Rectal smooth muscle tissue (tissue), 1 donor: ENCODE results near the gene RAD51B.
A peak's percentile ranks its signal among the peaks of the same experiment; 100 is the strongest.

Source experiments
- H3K27ac ChIP-seq: one replicate; pipeline ENCODE4 v1.7.0; 2013; ENCODE audit warnings: low read depth, low read length, inconsistent platforms
- H3K27me3 ChIP-seq: one replicate; pipeline ENCODE4 v1.7.0; 2013; ENCODE audit warnings: low read length; ENCODE audit not compliant: control insufficient read depth, insufficient read depth
- H3K36me3 ChIP-seq: one replicate; pipeline ENCODE4 v1.7.0; 2013; ENCODE audit warnings: low read length; ENCODE audit not compliant: control insufficient read depth, insufficient read depth
- H3K4me1 ChIP-seq: one replicate; pipeline ENCODE4 v1.7.0; 2013; ENCODE audit warnings: low read length; ENCODE audit not compliant: control insufficient read depth, insufficient read depth
- H3K4me3 ChIP-seq: one replicate; pipeline ENCODE4 v1.7.0; 2013; ENCODE audit warnings: low read length
- H3K9ac ChIP-seq: one replicate; pipeline ENCODE4 v1.7.0; 2013; ENCODE audit warnings: low read length

RAD51B gene

DNA sequence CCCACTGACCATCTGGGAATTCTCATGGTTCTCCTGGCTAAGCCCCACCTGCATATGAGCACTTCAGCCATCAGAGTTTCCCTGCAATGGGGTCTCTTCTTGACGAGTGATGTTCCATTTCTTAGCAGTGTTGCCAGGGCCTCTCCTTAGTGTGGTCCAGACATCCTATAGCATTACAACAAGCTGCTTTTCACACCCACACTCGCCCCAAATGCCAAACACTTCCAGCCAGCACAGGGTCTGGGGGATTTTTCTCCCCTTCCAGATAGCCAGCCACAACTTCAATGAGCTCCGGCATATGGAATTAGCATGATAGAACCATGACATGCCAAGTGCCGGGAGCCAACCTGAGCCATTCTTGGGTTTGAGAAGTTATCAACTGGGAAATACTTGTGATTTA, 705.9 kb downstream of the RAD51B start:
- H3K4me1 ChIP-seq, result peaks cover 51% of the 10 kb centered on the region

DNA sequence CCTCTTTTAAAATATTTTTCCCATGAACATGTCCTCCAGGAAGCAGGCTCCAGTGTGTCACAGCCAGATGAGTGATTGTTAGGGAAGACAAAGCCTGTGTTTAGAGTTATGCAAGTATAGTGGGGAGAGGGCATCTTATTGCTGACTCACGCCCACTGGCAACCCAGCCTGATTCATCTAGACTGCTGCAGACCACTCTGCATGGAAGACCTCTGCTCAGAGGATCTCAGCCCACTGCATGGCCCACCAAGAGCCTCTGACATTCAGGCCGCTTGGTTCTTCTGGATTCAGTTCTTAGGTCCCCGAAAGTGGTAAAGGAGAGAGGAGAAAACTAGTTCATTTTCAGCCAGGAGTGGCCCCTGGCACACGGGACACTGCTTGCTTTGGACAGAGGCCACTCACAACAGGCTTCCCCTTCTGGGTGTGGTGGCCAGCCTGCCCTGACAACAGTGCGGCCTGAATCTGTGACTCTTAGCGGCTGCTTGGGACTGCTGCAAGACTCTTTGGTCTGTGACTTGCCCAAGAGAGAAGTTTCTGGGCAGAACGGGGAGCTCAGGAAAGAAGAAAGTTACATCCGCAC, 707.0 kb downstream of the RAD51B start:
- Histone ChIP-seq H3K4me3 (no peak overlapping the region), H3K9ac (no peak overlapping the region)

More for the DNA sequence above, 705.9 kb downstream of the RAD51B start:
- Histone ChIP-seq H3K4me3 (no peak overlapping the region), H3K9ac (no peak overlapping the region), H3K27me3 (no peaks in the 10 kb centered on the region), H3K36me3 (no peaks in the 10 kb centered on the region), H3K27ac (no peak overlapping the region)

DNA sequence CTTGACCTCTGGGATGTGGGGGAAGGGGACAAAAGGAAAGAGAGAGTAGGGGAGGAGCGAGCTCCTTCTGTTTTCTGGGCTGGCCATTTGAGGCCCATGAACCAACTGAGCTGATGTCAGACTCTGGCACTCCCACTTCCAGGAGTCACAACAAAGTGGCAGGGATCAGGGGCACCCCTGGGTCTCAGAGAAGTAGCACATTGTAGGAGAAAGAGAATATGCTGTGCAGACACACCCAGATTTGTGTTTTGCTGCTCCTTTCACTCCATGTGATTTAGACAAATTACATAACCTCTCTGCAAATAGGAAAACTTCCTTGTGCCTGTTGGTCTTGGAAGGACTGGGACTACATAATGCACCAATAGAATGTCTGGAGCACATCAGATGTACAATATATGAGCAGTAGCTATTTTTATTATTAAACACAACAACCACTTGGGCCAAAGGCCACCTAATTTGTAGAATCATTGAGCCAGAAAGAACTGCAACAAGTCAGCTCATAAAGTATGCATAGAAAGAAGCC, 707.8 kb downstream of the RAD51B start:
- peaks cover 33% of the 10 kb centered on the region for H3K4me1 ChIP-seq
- no peak overlapping the region for H3K4me3 ChIP-seq
- no peak overlapping the region for H3K9ac ChIP-seq
- H3K36me3 ChIP-seq, result no peaks in the 10 kb centered on the region
- no peaks in the 10 kb centered on the region for H3K27me3 ChIP-seq
- H3K27ac ChIP-seq, result peak overlapping the region; percentile 38

More for the DNA sequence above, 707.0 kb downstream of the RAD51B start:
- H3K4me1 ChIP-seq, result peaks cover 40% of the 10 kb centered on the region
- H3K36me3 ChIP-seq, result no peaks in the 10 kb centered on the region
- peak overlapping the region; percentile 38 for H3K27ac ChIP-seq
- H3K27me3 ChIP-seq, result no peaks in the 10 kb centered on the region

DNA sequence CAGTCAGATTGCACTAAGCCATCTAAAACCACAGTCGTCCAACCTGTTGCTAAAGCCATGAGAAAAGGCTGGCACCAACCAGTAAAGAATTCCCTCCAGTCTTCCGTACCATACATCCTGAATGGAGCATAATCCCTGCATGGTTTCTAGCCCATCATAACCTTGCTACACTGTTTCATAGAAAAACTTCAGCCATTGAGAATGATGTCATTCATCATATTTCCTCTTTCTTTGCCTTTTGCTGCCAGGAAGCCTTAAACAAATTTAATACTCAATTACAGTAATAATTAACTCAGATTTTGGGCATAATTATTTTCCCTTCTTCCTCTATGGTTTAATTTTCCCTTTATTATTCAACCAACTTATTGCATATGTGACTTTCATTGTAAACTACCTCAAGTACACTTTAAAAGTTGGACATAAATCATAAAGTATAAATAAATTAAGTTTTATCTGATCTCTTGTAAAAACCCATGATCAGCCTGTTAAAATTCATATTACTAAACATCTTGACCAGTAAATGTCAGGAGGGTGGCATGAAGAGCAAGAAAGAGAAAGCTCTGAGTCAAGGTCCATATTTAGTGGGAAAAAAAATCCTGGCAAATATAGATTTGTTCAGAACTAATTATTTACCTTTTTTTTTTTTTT, 708.6 kb downstream of the RAD51B start:
- no peak overlapping the region for H3K4me3 ChIP-seq
- peaks cover 26% of the 10 kb centered on the region for H3K4me1 ChIP-seq
- H3K27ac ChIP-seq, result peak overlapping the region; percentile 28
- no peaks in the 10 kb centered on the region for H3K27me3 ChIP-seq
- H3K36me3 ChIP-seq, result no peaks in the 10 kb centered on the region
- no peak overlapping the region for H3K9ac ChIP-seq

DNA sequence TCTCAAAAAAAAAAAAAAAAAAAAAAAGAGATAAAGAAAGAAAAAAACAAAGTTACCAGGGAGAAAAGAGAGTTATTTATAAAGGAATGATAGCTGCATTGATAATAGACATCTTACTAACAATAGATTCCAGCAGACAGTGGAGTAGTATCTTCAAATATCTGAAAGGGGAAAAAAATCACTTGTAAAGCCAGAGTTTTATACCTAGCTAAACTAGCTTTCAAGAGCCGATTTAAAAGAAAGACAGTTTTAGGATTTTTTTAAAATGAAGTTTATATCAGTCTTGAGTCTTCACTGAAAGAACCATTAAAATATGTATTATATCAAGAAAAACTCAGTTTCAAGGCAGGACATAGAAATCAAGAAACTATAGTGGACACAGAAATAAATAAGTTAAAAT, 710.9 kb downstream of the RAD51B start:
- no peaks in the 10 kb centered on the region for H3K27me3 ChIP-seq
- no peaks in the 10 kb centered on the region for H3K36me3 ChIP-seq
- H3K4me3 ChIP-seq, result no peak overlapping the region
- peaks cover 15% of the 10 kb centered on the region for H3K4me1 ChIP-seq
- no peak overlapping the region for H3K9ac ChIP-seq
- no peak overlapping the region for H3K27ac ChIP-seq

DNA sequence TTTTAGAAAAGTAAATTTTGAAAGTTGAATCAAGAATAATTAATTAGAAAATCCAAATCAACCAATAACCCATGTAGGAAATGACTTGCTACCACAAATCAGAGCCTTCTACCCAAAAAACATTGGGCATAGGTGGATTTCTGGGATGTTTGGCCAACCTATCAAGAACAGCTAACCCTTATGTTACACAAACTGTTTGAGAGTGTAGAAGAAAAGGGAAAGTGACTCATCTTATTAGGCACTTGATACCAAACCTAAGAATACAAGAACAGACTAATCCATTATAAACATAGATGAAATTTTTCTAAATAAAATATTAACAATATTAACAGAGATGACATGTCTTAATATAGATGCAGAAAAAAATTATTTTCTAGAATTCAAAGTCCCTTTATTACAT, 712.9 kb downstream of the RAD51B start:
- no peaks in the 10 kb centered on the region for H3K36me3 ChIP-seq
- H3K27me3 ChIP-seq, result no peaks in the 10 kb centered on the region
- no peak overlapping the region for H3K9ac ChIP-seq
- no peak overlapping the region for H3K4me3 ChIP-seq
- H3K4me1 ChIP-seq, result peaks cover 5% of the 10 kb centered on the region
- H3K27ac ChIP-seq, result no peak overlapping the region

DNA sequence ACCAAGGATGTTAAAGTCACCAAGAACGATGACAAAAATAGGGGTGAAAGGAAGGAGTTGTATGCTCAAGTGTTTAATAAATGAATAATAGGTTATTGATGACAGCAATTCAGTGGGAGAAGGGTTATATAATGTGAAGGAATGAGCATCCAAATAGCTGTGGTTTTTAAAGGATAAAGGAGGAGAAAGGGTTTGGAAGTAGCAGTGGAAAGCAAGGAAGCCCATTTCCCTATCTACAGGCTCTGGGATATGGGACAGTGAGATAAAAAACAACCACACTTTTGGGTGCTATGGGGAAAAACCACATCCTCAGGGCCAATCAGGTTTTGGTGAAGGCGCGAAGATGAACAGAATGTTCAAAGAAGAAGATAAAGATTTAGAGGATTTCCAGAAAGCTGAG, 714.7 kb downstream of the RAD51B start:
- Histone ChIP-seq H3K27ac (no peak overlapping the region), H3K9ac (no peak overlapping the region), H3K36me3 (no peaks in the 10 kb centered on the region), H3K4me3 (no peak overlapping the region), H3K27me3 (no peaks in the 10 kb centered on the region), H3K4me1 (no peaks in the 10 kb centered on the region)

DNA sequence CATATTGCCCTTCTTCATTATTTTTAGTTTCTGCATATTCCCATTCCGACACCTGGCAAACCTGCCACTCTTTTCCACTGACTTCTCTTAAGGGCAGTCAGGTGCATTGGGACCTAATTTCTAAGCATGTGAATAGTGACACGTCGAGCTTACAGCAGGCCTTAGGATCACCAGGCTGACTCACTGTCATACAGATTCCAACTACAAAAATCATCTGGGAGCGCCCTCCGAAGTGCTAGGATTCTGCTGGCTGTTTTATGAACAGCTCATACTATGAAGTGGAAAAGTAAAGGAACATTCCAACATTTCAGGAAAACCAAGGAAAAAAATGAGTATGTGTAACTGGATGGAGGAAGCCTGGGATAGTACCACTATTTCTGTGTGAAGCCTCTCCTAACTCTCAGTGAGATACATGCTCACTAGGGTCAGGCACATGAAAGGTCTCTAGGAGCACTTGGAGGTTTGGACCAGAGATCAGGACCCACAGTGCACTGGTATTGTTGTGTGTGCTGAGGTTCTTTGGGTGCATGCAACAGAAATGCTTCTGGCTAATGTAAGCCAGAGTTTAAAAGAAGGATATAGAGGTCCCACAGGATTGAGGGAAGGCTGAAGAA, 715.9 kb downstream of the RAD51B start:
- no peaks in the 10 kb centered on the region for H3K4me1 ChIP-seq
- no peak overlapping the region for H3K27ac ChIP-seq
- H3K4me3 ChIP-seq, result no peak overlapping the region
- H3K9ac ChIP-seq, result no peak overlapping the region
- no peaks in the 10 kb centered on the region for H3K36me3 ChIP-seq
- no peaks in the 10 kb centered on the region for H3K27me3 ChIP-seq

DNA sequence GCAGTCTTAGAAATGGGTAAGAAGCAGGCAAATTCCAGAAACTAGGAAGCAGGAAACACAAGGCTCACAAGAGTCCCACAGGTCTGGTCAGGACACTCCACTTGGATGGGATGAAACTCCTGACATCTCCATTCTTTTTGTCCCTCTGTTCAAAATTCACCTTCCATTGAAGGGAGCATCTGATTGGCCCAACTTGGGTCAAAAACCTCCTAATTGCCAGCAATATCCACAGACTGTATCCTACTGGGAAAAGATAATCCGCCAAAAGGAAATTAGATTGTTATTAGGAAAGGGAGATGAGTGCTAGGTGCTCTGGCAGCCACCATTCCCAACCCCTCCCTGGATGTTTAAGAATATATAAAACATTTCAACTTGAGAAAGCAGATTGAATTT, 716.4 kb downstream of the RAD51B start:
- Histone ChIP-seq H3K36me3 (no peaks in the 10 kb centered on the region), H3K27ac (no peak overlapping the region), H3K4me1 (peaks cover 2% of the 10 kb centered on the region), H3K4me3 (no peak overlapping the region), H3K27me3 (peaks cover 3% of the 10 kb centered on the region), H3K9ac (no peak overlapping the region)

DNA sequence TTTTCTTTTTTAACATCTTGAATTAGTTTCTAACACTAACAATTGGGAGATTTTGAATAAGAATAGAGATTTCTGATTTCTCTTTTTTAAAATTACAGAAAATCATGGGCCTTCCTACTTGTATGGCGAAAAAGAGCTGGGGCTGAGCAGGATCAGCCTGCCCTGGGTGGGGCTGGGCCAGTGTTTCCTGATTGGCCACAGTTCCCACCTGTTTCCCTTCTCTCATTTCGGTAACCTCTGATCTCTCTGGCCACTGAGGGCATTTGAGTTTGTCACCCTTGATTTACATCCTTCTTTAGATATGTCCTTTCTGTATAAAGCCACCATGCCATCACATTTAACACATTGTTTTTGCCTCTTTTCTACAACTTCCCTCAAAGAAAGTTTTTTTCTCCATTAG, 719.1 kb downstream of the RAD51B start:
- H3K4me3 ChIP-seq, result no peak overlapping the region
- no peak overlapping the region for H3K9ac ChIP-seq
- no peaks in the 10 kb centered on the region for H3K36me3 ChIP-seq
- peak overlapping the region; percentile 23 for H3K27ac ChIP-seq
- peaks cover 14% of the 10 kb centered on the region for H3K4me1 ChIP-seq
- H3K27me3 ChIP-seq, result peaks cover 3% of the 10 kb centered on the region

DNA sequence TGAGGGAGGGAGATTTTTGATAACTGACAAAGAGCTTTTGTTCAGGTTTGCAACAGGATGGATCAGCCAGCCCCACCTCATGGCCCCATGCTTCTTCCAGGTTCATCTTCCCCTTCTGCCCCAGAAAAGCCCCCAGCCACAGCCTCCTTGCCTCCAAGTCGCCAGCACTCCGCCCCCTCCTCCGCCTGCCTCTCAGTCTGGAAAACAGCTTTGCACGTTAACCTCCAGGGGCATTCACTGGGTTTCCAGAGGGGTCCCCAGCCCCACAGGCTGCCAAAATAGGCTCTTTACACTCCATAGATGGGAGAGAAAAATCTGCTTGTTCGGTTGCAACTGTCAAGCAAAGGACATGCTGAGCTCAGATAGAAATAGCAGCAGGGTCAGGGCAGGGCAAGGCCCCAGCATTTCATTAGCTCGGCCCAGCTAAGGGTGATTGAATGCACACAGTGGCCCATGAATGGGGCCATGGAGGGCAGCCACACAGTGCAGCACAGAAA, 719.7 kb downstream of the RAD51B start:
- Histone ChIP-seq H3K27me3 (peaks cover 3% of the 10 kb centered on the region), H3K27ac (no peak overlapping the region), H3K36me3 (no peaks in the 10 kb centered on the region), H3K9ac (no peak overlapping the region), H3K4me3 (no peak overlapping the region), H3K4me1 (peaks cover 19% of the 10 kb centered on the region)

DNA sequence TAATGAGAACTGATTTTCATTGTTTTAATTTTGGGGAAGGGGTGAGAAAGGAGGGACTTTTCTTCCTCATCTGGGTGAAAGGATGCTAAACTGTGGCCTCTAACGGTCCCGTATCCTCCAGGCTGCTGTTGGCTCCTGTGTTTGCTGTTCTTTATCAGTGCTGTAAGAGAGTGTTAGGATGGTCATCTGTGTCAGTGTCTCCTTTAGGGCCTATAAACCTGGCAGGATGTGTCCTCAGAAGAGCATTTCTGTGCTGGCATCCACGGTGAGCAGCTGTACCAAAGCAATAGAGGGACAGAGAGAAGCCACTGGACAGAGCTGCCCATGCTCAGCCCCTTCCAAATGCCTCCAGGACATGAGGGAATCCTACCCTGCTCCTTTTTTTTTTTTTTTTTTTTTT, 720.2 kb downstream of the RAD51B start:
- H3K36me3 ChIP-seq, result no peaks in the 10 kb centered on the region
- no peak overlapping the region for H3K27ac ChIP-seq
- no peak overlapping the region for H3K9ac ChIP-seq
- no peak overlapping the region for H3K4me3 ChIP-seq
- H3K27me3 ChIP-seq, result peaks cover 3% of the 10 kb centered on the region
- H3K4me1 ChIP-seq, result peaks cover 23% of the 10 kb centered on the region
